ENCODE data around the gene SLAMF9. TPM values are rescaled to one million over a fixed set of nuclear protein-coding genes. Genes with fewer than 3 reads are reported as not detected.

Gene SLAMF9
- total and polyA plus RNA-seq, 2 of the 8 experiments (the other 6 are each of a cell fraction or from before 2014, with no cell fraction given) = not detected

DNA sequence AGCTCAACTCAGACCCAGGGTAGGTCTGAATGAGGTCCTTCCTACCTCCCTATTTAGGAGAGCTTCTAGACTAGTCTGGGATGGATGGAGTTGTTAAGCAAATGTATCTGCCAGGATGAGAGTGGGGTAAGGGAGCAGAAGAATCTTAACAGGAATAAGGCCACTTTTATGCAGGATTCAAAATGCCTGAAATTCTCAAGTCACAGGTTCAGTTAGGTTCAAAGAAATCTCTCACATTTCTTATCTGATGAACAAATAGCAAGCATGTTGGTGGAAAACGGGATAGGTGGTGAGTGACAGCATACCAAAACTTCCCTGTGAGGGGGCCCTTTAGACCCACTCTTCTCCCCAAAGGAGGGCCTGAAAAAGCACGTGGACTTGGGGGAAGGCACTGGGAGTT is 3.0 kb downstream of the SLAMF9 start (continued):
- TF ChIP-seq RXRA (IDR thresholded peaks at IDR 0.05; ENCODE audit: insufficient read depth, low read depth, low read length) = no peak

All from H1 (cell line).